ENCODE data around the gene VASH2.
"Not testable (repeated sequence)": the region's sequence is repeated elsewhere in the genome, so short reads cannot be mapped to it uniquely, and the experiment has no call there.

Gene VASH2

DNA sequence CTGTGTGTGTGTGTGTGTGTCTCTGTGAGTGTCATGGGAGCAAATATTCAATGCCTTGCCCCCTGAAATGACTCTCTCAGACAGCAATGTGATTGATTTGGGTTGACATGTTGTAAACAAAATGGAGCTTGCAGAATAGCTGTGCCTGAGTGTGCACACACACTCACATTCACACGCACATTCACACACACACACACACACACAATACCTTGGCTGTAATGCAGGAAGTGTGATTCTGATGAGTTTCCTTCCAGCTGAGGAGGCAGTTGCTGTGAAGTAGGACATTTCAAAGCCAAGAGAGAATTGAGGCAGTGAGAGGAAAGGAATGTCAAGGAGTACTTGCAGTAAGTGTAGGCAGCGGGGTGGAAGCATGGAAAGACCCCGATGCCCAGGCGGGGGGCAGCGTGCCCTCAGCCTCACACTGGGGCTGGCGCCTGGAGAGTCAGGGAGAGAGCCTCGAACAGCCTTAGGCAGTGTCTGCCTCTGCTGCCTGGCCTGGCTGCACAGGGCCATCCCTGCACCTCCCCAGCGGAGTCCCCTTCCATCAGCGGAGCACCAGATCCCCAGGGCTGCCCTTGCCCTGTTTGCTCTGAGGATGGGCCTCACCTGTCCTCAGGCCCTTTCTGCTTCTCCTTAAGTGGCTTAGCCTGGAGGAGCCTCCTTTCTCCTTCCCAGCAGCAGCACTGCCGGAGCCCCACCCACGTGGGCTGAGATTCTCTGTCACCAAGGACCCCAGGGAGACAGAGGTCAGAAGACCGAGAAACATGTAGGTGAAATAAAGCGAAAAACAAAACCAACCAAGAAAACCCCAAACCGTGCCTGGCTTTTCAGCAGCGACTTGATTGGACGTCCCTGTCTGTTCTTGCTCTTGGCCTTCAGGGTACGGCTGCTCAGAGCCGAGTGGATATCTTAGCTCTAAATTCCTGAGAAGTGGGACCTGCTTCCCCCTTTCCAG lies 9.2 kb downstream of the VASH2 start:
- DNase-seq = no peak

DNA sequence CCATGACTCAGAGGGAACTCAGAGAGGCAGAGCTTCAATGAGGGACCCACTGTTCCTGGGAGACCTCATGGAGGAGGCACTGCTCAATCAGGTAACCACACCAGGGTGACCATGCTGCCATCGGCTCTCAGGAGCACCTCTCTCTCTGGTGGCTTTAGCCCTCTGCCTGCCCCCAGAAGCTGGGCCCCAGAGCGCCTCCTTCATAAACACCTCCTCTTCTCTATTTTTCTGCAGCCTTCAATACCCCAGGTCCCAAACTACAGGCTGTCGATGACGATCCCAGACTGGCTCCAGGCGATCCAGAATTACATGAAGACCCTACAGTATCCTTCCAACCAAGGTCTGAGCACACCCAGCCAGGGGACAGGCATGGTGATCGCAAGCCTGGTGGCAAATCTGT lies 10.6 kb downstream of the VASH2 start:
- no peak for DNase-seq

DNA sequence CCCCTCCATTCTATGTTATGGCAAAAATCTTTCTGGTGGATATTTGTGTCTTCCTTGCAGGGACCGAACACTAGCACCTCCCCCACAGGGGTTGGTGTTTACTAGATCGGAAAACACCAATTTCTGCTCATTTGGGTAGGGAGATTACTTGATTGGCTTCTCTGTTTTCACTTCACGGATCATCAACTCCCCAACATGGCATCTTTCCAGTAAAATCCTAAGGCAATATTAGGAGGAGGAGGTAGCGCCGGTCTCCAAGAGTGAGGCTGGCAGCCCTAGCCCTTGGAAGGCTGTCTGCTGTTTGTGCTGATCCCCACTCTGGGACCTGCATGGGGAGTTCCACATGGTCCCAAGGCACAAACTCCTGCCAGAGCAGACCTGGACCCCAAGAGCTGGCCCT lies 12.2 kb downstream of the VASH2 start:
- DNase-seq = no peak

DNA sequence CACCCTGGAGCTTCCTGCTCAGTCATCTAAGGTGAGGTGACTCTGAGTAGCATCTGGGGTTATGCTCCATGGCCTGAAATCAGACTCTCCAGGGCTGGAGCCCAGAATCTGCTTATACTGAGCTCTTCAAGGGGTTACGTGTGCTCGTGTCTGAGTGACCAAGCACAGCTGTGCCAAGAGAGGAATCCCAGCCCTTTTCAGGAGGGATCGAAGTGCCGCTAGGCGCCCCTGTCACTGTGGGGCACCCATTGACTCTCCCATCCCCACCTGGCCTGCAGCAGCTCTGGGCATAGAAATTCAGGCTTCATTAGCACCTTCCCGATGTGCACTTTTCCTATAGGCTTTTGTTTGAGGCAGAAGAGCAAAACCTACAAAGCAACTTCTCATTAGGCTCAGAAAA lies 13.8 kb downstream of the VASH2 start:
- DNase-seq = no peak

DNA sequence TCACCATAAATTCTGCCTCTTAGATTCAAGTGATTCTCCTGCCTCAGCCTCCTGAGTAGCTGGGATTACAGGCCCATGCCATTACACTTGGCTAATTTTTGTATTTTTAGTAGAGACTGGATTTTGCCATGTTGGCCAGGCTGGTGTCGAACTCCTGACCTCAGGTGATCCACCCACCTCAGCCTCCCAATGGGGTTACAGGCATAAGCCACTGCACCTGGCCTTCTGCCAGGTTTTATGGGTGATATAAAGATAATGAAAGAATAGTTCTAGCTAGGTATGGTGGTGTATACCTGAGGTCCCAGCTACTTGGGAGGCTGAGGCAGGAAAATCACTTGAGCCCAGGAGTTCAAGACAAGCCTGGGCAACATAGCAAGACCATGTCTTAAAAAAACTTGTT lies 14.7 kb downstream of the VASH2 start:
- not testable (repeated sequence) for DNase-seq

DNA sequence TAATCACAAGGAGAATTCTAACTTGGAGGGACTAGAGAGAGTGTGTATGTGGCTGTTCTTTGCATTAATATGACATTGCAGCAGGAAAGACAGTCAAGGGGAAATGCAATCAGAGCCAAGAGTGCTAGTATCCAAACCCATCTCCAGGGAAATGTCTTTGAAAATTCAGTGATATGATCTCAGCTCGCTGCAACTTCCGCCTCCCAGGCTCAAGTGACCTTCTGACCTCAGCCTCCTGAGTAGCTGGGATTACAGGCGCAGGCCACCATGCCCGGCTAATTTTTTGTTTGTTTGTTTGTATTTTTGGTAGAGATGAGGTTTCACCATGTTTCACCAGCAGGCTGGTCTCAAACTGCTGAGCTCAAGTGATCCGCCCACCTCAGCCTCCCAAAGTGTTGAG lies 16.3 kb downstream of the VASH2 start:
- no peak for DNase-seq

DNA sequence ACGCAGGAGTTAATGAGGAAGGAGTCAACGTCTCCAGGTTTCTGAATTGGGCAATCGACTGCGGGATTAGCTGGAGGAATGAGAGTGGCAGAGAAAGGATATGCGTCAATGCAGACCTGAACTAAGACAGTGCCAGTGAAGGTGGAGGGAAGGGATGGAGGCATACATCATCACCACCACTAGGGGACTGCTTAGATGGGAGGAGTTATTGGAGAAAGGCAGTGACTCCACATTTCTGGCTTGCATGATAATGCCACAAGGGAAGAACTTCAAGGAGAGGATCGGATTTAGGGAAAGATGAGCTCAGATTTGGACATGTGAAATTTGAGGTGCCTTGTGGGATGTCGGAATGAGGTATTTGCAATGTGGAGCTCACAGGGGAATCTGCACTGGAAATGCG lies 17.5 kb downstream of the VASH2 start:
- peak; percentile 66 for DNase-seq

DNA sequence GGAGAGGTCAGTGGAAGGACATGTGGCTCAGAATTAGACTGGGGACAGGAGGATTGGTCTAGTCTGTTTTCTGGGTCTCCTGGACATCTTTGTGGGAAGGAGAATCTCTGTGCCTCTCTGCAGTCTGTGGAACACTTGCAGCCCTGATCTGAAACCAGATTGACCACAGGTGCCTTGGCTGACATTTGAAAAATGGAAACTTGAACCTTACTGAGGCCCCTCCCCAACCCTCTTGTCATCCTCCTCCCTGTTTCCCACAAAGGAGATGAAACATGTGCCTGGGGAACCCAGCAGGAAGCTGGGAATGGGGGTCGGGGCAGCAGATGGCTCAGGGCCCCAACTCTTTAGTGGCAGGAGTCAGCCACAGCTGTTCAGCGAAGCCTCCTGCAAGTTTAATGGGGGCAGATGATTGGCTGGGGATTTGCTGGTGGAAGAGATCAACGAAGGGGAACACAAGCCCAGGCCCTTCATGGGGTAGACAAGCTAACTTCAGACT lies 18.1 kb downstream of the VASH2 start:
- DNase-seq = no peak

DNA sequence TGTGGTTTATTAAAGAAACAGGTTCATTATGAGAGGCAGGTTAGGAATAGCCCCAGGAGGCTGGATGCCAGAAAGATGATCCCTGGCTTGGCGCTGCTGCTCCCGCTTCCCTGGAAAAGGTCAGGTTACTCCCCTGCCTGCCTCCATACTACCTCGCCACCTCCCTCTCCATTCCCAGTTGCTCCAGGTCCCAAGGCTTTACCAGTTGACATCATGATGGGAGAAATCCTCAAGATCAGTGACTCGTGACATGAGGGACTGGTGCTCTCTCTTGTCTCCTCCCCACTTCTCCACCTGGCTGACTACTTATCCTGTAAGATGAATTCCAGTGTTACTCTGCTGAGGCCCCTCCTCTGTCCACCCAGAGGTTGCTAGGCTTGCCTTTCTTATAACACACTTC lies 19.7 kb downstream of the VASH2 start:
- no peak for DNase-seq

DNA sequence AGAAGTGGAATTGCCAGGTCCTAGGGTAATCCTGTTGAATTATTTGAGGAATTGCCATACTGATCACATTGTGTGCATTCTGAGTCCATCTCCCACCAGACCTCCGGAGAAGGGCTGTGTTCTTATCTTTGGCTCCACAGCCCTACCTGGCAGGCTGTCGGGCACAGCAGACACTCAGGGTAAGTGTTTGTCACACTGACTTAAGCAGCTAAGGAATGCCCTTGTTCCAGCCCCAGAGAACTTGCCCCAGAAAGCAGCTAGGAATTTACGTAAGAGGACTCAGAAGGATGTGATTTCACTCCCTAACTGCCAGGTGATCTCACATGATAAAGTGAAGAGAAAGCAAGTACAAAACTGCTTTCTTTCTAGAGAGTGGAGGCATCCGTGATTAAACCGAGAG lies 21.0 kb downstream of the VASH2 start:
- no peak for DNase-seq

DNA sequence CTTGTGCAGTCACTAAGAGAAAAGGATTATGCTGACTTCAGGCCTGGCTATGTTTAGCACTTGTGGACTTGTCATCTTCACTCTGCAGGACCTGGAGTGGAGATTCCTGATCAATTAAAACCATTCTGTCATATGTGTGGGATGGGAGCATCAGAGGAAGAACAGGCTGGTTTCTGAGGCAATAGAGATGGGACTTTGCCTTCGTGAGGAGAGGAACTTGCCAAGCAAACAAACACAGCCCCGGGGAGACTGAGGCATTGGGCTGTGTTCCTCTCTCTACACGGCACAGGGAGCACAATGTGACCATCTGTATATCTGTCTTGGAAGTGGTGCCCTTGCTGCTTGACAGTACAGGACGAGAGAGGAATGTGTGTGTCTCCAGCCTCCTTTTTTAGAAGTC lies 23.1 kb downstream of the VASH2 start:
- DNase-seq = no peak

DNA sequence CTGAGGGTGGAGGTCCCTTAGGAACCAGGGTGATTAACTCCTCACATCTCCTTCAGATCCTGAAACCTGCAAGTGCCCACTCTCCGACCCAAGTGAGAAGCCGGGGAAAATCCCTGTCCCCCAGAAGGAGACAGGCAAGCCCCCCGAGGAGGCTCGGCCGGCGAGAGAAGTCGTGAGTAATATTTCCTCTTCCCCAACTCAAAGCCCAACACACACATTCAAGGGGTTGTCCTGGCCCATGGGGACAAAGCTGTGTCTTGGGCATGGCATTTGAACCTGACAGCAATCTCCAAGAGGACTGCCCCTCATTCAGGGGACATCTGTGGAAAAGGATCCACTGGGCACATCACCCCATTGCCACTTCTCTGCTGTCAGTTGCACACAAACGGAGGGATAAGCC lies 23.6 kb downstream of the VASH2 start:
- no peak for DNase-seq

DNA sequence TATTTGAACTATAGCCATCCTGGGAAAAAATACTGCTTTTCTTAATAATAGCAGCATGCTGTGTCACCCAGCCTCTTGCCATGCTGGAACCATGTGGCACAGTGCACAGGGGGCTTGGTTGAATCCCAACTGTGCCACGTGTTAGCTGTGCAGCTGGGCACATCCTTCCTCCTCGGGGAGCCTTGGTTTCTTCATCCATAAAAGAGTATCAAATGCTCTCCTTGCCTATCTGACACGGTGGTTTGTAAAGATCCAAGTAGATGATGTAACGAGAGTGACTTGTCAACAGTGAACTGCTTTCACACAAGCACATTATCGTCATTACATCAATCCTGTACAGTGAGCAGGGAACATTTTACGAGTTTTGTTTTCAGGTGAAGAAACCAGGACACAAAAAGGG lies 24.4 kb downstream of the VASH2 start:
- DNase-seq = no peak

DNA sequence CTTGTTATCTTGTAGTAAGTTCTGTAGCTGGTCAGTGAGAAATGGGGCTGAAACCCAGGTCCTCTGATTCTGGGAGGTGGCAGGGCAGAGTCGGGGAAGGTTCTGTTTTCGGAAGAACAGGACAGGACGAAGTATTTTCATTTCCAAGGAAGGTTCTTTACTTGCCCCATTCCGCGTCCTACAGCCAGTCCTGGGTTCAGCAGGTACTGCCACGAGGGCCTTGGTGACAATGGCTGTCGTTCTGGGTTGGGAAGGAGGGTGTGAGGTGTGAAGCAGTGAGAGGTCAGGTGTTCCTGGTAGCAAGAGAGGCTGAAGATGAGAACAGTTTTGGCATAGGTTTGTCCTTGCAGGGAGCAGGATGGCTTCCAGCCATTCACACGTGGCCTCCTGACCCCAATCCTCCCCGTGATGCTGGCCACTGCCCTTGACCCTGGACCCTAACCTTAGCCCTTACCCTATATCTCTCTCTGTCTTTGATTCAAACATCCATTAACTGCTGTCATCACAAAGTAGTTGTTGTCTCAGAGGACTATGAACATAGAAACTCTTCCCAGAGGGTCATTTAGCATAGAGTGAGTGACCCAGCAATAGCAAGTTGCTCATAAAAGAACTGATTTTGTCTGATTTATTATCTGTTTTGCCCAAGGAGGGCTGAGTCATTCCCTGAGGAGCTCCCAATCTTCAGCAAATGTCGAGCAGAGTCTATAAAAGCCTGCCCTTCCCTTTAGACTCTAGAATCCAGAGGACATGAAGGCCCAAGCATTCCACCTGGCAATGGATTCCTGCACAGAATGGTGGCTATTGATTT lies 25.0 kb downstream of the VASH2 start:
- DNase-seq = peak; percentile 59

DNA sequence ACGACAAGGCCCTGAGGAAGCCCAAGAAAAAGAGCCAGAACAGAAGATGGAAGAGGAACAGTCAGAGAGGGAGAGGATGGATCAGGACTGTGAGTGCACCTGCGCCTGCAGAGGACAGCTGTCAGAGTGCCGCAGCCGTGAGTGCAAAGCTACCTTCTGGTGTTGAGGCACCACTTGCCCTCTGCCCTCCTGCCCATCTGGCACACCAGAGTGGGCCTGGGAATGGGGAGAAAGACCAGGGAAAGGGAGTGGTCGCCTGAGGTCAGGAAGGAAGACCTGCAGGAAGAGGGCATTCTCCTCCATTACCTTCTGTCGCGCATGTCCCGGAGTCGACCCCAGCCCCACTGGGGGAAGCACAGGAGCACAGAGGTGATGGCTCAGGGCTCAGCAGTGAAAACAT lies 26.2 kb downstream of the VASH2 start:
- no peak for DNase-seq

DNA sequence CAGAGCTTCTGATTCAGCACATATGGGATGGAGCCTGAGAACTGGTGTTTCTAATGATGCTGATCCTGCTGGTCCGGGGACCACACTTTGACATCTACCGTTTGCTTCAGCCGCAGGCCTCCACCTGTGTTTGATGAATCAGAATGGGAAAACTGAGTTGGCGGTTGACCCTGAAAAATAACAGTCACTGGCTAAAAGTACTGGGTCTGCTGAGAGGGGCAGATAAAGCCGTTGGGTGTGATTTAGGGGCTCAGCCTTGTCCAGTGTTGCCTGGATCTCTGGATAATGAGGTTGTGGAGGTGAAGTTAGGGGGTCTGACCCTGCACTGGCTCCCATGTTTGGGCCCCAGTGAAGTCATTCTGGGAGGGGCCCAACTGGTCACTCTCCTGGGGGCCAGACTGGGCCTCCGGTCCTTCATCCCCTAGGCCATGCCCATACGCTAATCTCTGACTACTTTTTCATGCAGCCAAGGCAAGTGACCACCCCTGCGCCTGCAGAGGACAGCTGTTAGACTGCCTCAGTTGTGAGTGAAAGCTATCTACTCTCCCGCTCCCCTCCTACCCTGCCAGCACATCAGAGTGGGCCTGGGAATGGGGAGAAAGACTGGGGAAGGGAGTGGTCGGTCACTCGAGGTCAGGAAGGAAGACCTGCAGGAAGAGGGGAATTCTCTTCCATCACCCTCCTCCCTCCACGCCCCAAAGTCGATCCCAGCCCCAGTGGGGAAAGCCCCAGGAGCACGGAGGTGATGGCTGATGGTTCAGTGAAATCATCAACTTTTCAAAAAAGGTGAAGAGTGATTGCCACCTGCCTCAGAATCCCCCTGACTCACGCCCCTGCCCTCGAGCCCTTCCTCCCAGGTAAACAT lies 27.7 kb downstream of the VASH2 start:
- DNase-seq = no peak

DNA sequence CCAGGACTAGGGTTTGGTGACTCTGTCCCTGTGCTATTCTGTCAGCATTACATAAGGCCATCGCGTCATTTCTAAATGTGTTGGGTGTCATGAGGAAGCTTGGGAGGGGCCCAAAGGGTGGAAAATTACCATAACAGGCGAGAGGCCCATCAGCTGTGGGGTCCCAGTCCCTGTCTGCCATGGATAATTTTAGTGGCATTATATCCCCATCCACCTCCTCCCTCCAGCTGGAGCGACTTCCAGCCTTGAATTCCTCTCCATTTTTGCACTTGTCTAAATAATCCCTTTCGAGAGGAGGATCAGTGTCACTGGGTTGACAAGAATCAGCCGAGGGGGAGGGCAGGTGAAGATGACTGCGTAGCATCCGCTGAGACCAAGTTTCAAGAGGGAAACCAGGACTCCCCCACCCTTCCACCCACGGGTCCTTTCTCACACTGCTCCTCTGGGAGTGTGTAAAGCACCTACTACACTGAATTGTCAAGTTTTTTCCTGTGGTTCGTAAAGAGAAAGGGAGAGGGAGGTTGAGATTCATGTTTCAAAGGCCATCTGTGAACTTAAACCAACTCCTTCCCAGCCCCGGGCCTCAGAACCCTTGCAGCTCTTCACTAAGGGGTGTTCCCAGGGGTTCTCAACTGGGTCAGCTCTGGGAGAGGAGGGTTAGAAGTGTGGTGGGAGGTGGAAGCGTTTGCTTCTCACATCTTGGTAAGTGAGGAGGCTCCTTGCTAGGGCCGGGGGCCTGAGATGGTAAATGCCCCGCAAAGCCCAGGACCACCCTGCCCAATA lies 29.2 kb downstream of the VASH2 start:
- no peak for DNase-seq

DNA sequence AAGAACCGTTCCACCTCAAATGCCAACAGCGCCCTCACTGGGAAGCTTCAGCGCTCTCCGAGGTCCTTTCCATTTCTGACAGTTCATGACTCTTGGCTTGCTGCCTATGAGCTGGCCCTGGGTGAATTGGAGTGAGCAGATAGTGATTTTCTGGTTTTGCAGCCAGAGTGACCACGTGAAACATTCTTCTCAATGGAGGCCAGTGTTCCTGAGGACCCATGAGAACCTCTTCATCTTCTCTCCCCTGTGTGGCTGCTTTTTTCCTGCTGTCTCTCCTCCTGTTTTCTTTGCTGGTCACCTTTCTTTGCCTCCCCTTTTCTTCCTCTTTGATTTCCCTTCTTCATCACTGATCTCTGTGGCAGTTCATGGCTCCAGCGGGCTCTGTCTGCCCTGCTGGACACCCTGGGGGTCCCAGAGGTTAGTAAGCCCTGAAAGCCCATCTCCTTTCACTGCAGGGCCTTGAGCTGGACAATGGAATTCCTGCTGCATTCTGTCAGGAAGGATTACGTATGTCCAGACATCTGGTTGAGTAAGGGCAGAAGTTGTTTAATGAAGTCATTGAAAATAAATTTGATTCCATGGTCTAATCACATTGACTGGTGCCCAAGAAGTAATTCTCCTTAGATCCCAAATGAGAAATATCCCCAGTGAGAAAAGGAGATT lies 29.9 kb downstream of the VASH2 start:
- peak; percentile 41 for DNase-seq

DNA sequence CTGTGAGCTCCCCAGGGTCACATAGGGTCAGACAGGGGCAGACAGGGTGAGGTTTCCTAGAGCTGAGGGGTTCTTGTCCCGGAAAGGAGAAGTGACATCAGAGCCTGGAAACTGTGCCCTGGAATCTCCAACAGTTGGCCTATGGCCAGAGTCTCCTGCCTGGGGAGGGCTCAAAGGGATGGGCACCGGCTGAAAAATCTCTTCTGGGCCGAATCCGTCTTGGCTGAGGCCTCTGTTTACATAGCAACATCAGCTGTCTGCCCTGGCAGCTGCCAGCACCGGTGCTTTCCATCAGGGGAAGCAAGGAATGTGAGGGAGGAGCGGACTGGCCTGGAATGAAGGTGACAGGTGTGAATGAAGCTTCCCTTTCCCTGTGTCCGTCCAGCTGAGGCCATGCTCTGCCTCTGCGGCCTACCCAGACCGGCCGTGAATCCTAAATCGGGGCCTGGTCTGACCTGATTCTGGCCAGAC lies 30.7 kb downstream of the VASH2 start:
- no peak for DNase-seq

DNA sequence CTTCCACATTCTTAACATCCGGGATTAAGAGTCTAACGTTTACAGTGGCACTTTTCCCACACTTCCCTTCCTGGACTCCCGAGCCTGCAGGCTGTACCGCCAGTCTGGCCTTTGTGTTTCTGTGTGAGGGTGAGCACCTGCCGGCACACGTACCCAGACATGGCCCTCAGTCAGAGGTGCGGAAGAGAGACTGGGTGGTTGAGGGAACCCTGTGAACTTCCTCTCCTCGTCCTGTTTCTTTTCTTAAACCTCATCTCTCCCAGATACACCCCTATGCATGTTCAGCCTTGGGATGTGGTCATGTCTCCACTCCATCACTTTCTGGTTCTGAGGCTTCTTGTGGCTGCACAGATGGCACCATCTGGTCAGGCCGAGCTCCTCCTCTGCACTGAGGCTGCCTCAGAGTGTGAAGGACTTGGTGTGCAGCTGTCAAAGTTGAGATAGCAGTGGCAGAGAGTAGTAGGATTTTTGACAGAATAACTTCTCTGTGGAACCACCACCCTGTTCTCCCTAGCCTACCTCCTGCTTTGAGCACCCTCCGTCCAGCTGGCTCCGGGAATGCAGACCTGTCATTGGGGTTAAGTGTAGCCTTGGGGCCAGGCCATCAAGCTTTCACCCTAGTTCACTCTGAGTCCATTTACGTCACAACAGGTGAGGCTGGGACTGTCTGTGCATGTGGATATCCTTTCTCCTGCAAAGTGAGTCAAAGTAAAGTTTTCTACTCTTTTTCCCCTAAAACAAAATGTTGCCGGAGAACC lies 31.4 kb downstream of the VASH2 start:
- DNase-seq = no peak
